ENCODE measurements around the gene SPARC. TPM values are rescaled to one million over a fixed set of nuclear protein-coding genes. Genes with fewer than 3 reads are reported as not detected.

SPARC gene
- total RNA-seq, 2 experiments from 2014 or later: 0.39 to 0.96 TPM

- Mint-ChIP-seq H3K27ac (no peak overlapping the region), H3K4me3 (no peak overlapping the region), H3K4me1 (no peaks in the 10 kb centered on the region), H3K27me3 (peaks cover 4% of the 10 kb centered on the region), H3K36me3 (no peaks in the 10 kb centered on the region), H3K9me3 (no peaks in the 10 kb centered on the region)
- ATAC-seq (ENCODE audit: low read depth) (no peak), DNase-seq (no peak)
- POLR2A ChIA-PET: no interaction called here
Observed at GRCh38 chr5:151628112-151628823, 58.4 kb downstream of the SPARC start.

- ATAC-seq (ENCODE audit: low read depth) (no peak), DNase-seq (no peak)
- Mint-ChIP-seq H3K36me3 (no peaks in the 10 kb centered on the region), H3K4me3 (no peak overlapping the region), H3K27me3 (peaks cover 4% of the 10 kb centered on the region), H3K27ac (no peak overlapping the region), H3K4me1 (no peaks in the 10 kb centered on the region), H3K9me3 (no peaks in the 10 kb centered on the region)
- POLR2A ChIA-PET: interaction anchor here (0.7 kb wide), 1 partner anchor 379 kb away, joined by 3 read pairs; no protein-coding TSS in a partner anchor
Observed at GRCh38 chr5:151627650-151628049, 59.1 kb downstream of the SPARC start.

GRCh38 chr5:151625285-151625684 is 61.4 kb downstream of the SPARC start:
- POLR2A ChIA-PET: no interaction called here
- no peaks in the 10 kb centered on the region for H3K36me3 Mint-ChIP-seq
- H3K4me1 Mint-ChIP-seq: no peaks in the 10 kb centered on the region
- peaks cover 4% of the 10 kb centered on the region for H3K27me3 Mint-ChIP-seq
- no peaks in the 10 kb centered on the region for H3K9me3 Mint-ChIP-seq
- ATAC-seq (ENCODE audit: low read depth) (no peak), DNase-seq (no peak)
- no peak overlapping the region for H3K4me3 Mint-ChIP-seq
- no peak overlapping the region for H3K27ac Mint-ChIP-seq

- POLR2A ChIA-PET: interaction anchor here (0.8 kb wide), 1 partner anchor 15 kb away, joined by 5 read pairs; no protein-coding TSS in a partner anchor
- Mint-ChIP-seq H3K36me3 (no peaks in the 10 kb centered on the region), H3K9me3 (no peaks in the 10 kb centered on the region), H3K27me3 (peaks cover 3% of the 10 kb centered on the region), H3K27ac (no peak overlapping the region), H3K4me1 (no peaks in the 10 kb centered on the region), H3K4me3 (no peak overlapping the region)
- ATAC-seq (ENCODE audit: low read depth) (no peak), DNase-seq (no peak)
Observed at GRCh38 chr5:151624476-151624875, 62.2 kb downstream of the SPARC start.

- Mint-ChIP-seq H3K4me1 (no peaks in the 10 kb centered on the region), H3K27me3 (peaks cover 6% of the 10 kb centered on the region), H3K27ac (no peak overlapping the region), H3K4me3 (no peak overlapping the region), H3K9me3 (no peaks in the 10 kb centered on the region), H3K36me3 (no peaks in the 10 kb centered on the region)
- no peak for ATAC-seq (ENCODE audit: low read depth)
- no peak for DNase-seq
- POLR2A ChIA-PET: no interaction called here
Observed at GRCh38 chr5:151622367-151623088, 64.2 kb downstream of the SPARC start.

GRCh38 chr5:151620461-151620840 is 66.3 kb downstream of the SPARC start:
- no peak overlapping the region for H3K4me3 Mint-ChIP-seq
- no peaks in the 10 kb centered on the region for H3K36me3 Mint-ChIP-seq
- H3K27me3 Mint-ChIP-seq: peaks cover 16% of the 10 kb centered on the region
- no peak overlapping the region for H3K27ac Mint-ChIP-seq
- H3K4me1 Mint-ChIP-seq: peaks cover under 1% of the 10 kb centered on the region
- no peaks in the 10 kb centered on the region for H3K9me3 Mint-ChIP-seq
- ATAC-seq (ENCODE audit: low read depth): no peak
- POLR2A ChIA-PET: no interaction called here
- no peak for DNase-seq

GRCh38 chr5:151619812-151620460 is 66.8 kb downstream of the SPARC start:
- POLR2A ChIA-PET: no interaction called here
- ATAC-seq (ENCODE audit: low read depth): no peak
- no peak for DNase-seq
- peaks cover 3% of the 10 kb centered on the region for H3K4me1 Mint-ChIP-seq
- H3K36me3 Mint-ChIP-seq: no peaks in the 10 kb centered on the region
- H3K27ac Mint-ChIP-seq: no peak overlapping the region
- no peaks in the 10 kb centered on the region for H3K9me3 Mint-ChIP-seq
- H3K4me3 Mint-ChIP-seq: no peak overlapping the region
- H3K27me3 Mint-ChIP-seq: peaks cover 16% of the 10 kb centered on the region

GRCh38 chr5:151618907-151619306 is 67.8 kb downstream of the SPARC start:
- no peak for ATAC-seq (ENCODE audit: low read depth)
- Mint-ChIP-seq H3K9me3 (no peaks in the 10 kb centered on the region), H3K4me3 (no peak overlapping the region), H3K27me3 (peaks cover 16% of the 10 kb centered on the region), H3K27ac (no peak overlapping the region), H3K4me1 (peaks cover 3% of the 10 kb centered on the region), H3K36me3 (no peaks in the 10 kb centered on the region)
- POLR2A ChIA-PET: no interaction called here
- no peak for DNase-seq

- H3K9me3 Mint-ChIP-seq: no peaks in the 10 kb centered on the region
- ATAC-seq (ENCODE audit: low read depth) (no peak), DNase-seq (no peak)
- no peak overlapping the region for H3K4me3 Mint-ChIP-seq
- no peaks in the 10 kb centered on the region for H3K36me3 Mint-ChIP-seq
- no peak overlapping the region for H3K27ac Mint-ChIP-seq
- POLR2A ChIA-PET: interaction anchor here (1.1 kb wide), 1 partner anchor 153 kb away, joined by 3 read pairs; no protein-coding TSS in a partner anchor
- H3K4me1 Mint-ChIP-seq: peaks cover 10% of the 10 kb centered on the region
- peaks cover 16% of the 10 kb centered on the region for H3K27me3 Mint-ChIP-seq
Observed at GRCh38 chr5:151617841-151618710, 68.6 kb downstream of the SPARC start.

GRCh38 chr5:151617383-151617840 is 69.3 kb downstream of the SPARC start:
- no peak overlapping the region for H3K27ac Mint-ChIP-seq
- H3K9me3 Mint-ChIP-seq: peaks cover 2% of the 10 kb centered on the region
- POLR2A ChIA-PET: interaction anchor here (1.1 kb wide), 1 partner anchor 154 kb away, joined by 3 read pairs; no protein-coding TSS in a partner anchor
- ATAC-seq (ENCODE audit: low read depth): no peak
- no peak for DNase-seq
- H3K4me1 Mint-ChIP-seq: peaks cover 17% of the 10 kb centered on the region
- no peak overlapping the region for H3K4me3 Mint-ChIP-seq
- H3K27me3 Mint-ChIP-seq: peaks cover 16% of the 10 kb centered on the region
- peaks cover 1% of the 10 kb centered on the region for H3K36me3 Mint-ChIP-seq

- DNase-seq: no peak
- Mint-ChIP-seq H3K27me3 (peaks cover 18% of the 10 kb centered on the region), H3K36me3 (peaks cover 2% of the 10 kb centered on the region), H3K4me1 (peaks cover 22% of the 10 kb centered on the region), H3K4me3 (no peak overlapping the region), H3K9me3 (peaks cover 3% of the 10 kb centered on the region), H3K27ac (no peak overlapping the region)
- ATAC-seq (ENCODE audit: low read depth): no peak
- POLR2A ChIA-PET: no interaction called here
Observed at GRCh38 chr5:151615431-151615830, 71.3 kb downstream of the SPARC start.

- no peak overlapping the region for H3K27ac Mint-ChIP-seq
- DNase-seq: no peak
- peaks cover 3% of the 10 kb centered on the region for H3K9me3 Mint-ChIP-seq
- no peak overlapping the region for H3K4me3 Mint-ChIP-seq
- ATAC-seq (ENCODE audit: low read depth): no peak
- H3K27me3 Mint-ChIP-seq: peaks cover 23% of the 10 kb centered on the region
- H3K36me3 Mint-ChIP-seq: peaks cover 2% of the 10 kb centered on the region
- H3K4me1 Mint-ChIP-seq: peaks cover 22% of the 10 kb centered on the region
- POLR2A ChIA-PET: interaction anchor here (0.5 to 1.1 kb wide), 2 partner anchors 43 to 59 kb away, joined by 3 read pairs; no protein-coding TSS in a partner anchor
Observed at GRCh38 chr5:151614565-151614964, 72.2 kb downstream of the SPARC start.

Data from activated naive CD8-positive, alpha-beta T cell treated with anti-CD3 and anti-CD28 coated beads, Interleukin-2, amount 10 ng/mL, durations not matched to agents 7 days and 5 days (primary cell).